Activated CD8-positive, alpha-beta memory T cell treated with anti-CD3 and anti-CD28 coated beads, Interleukin-2, amount 50 U/mL, for 24 hours (primary cell): ENCODE measurements around the gene DMRTC1.
"Not testable (repeated sequence)": the region's sequence is repeated elsewhere in the genome, so short reads cannot be mapped to it uniquely, and the experiment has no call there.

Source experiments
- DNase-seq: peaks from one replicate; pipeline ENCODE4 v3.0.0-alpha.2; 2020; ENCODE audit errors: extremely low read depth

Gene DMRTC1, protein sequence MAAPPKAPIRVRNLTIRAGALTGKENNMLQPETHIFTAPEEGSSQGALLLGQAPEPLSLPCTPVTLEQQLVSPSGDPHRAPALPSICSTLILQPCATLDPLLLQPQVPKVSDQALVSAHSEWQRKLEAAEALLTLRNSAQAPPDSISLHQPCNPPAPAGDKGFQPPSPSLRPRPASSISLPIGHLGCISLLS

DNA sequence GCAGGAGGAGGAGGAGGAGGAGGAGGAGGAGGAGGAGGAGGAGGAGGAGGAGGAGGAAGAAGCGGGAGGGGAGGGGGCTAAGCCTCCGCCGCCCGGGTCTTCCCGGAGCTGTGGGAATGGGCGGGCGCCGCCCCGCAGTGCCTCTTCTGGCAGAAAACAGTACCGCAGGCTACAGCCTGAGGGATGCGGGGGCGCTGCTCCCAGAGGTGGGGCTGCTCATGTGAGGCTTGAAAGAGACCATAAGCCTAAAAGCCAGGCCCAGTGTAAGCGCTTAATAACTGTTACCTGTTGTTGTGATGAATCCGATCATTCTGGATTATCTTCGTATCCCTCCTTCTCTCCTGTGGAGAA is at the start of gene DMRTC1:
DMRTC1 (minus strand) TSS at position 19 of the 351 bp plus-strand sequence. CDS start 68,143 bp downstream, outside the sequence.
- not testable (repeated sequence) for DNase-seq

GRCh38 chrX:72980894-72981469 is 37.3 kb upstream of the DMRTC1 start:
- not testable (repeated sequence) for DNase-seq

- DNase-seq, result not testable (repeated sequence)
Observed at GRCh38 chrX:72974885-72975284, 31.2 kb upstream of the DMRTC1 start.

- DNase-seq, result not testable (repeated sequence)
Observed at GRCh38 chrX:72971859-72972258, 28.2 kb upstream of the DMRTC1 start.

GRCh38 chrX:72959971-72960370 is 16.3 kb upstream of the DMRTC1 start:
- DNase-seq, result not testable (repeated sequence)

DNA sequence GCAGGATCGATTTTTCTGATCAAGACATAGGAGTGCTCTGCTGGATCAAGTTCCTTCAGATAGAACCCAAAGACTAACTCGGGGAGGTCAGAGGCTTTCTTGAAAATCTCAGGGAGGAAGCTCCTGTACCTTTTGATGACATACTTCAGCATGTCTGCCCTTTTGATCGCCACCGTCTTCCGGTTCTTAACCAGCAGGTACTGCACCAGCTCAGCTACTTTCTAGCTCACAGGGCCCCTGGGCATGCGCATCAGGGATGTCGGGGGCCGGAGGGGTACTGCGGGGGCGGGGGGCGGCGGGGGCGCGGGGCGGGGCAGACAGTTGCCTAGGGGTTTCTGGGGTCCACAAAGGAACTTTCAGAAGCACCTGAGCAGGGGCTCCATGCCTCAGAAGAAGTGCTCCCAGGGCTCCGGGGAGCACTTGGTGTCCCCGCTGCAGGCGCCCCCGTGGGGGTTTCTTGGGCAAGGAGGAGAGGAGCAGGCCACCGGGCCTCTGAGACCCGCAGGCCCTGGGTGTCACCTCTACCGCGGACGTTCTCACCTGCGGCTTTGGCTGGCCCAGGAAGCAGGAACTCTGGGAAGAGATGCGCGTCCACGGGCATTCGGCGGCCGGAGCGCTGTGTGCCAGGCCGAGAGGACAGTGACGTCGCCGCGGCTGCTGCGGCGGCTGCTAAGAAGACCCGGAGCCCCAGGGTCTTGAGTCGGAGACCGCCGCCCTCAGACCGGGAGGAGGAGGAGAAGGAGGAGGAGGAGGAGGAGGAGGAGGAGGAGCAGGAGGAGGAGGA is 410 bp downstream of the DMRTC1 start:
- DNase-seq, result not testable (repeated sequence)

DNA sequence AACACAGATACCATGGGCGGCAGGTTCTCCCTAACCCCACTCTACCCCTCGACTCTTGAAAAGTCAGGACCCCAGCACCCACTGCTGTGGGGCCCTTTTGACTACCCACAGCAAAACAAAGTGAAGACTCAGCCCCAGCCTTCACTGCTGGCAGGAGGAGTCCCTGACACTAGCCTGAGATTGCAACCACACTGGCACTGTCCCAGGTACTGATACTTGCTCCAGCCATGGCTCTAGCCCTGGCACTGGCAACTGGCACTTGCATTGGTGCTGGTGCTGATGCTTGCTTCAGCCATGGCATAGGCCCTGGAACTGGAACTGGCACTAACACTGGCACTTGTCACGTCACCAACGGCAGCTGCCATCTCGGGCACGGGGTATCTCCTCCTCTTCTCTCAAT is 1.4 kb downstream of the DMRTC1 start:
- DNase-seq, result not testable (repeated sequence)

DNA sequence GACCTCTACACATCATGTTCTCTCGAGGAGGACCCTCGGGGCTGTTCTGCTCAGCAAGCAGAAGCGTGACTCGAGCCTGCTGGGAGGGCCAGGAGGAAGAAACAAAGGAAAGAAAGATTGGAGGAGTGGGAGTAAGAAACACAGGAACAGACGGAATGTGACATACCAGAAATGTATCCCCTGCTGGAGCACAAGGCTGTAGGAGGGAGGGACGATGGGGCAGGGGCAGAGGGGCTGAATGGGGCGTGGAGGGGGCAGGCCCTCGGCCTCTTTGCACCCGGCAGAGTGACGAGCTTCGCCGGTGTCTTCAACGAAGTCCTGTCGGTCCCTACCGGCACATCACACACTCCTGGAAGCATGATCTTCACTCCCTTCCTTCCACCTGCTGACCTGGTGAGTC is 5.7 kb downstream of the DMRTC1 start, which contains the start of gene FAM236A:
FAM236A (plus strand) TSS at position 301 of the 400 bp plus-strand sequence; CDS start at position 358, 57 bp downstream.
- not testable (repeated sequence) for DNase-seq

DNA sequence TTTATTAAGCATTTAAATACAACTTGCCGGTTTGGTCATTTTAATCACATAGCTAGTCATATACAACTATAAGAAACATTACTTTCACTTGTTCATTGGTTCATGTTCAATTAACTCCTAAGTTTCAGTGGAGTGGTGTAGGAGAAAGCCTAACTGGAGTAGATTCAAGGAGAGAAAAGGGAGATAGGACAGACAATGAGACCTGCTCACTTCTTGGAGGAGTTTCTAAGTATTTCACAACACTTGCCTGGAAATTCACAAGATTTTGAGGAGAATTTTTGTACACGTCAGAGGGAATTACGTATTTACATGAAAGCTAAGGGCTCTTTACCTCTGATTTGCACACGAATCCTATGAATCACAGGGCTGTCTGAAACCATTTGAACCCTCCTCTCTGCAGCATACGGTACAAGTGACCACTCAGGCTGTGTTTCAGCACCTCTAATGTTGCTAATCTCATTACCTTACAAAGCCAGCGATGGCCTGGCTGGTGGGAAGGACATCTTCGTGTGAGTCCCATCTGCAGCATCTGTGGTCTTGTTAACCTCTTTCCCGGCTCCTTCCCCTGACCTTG is 6.7 kb downstream of the DMRTC1 start:
- not testable (repeated sequence) for DNase-seq

GRCh38 chrX:72936455-72936854 is 7.2 kb downstream of the DMRTC1 start:
- DNase-seq, result not testable (repeated sequence)

DNA sequence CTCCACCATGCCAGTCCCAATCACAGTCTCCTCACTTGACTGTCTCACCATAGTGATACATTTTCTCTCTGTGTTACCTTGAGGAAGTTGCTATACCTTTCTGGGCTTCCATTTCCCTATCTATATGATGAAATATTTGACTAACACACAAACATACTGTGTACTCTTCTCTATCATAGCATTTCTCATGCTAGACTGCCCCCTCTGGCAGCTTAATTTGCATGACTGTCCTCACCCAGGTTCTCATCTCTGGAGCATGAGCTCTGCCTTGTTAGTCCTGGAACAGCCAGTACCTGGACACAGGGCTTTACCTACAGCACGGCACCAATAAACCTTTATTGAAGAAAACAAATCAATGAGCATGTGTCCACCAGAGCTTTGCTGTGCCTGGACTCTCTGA is 11.4 kb downstream of the DMRTC1 start:
- not testable (repeated sequence) for DNase-seq

- not testable (repeated sequence) for DNase-seq
Observed at GRCh38 chrX:72916096-72916495, 27.5 kb downstream of the DMRTC1 start.

DNA sequence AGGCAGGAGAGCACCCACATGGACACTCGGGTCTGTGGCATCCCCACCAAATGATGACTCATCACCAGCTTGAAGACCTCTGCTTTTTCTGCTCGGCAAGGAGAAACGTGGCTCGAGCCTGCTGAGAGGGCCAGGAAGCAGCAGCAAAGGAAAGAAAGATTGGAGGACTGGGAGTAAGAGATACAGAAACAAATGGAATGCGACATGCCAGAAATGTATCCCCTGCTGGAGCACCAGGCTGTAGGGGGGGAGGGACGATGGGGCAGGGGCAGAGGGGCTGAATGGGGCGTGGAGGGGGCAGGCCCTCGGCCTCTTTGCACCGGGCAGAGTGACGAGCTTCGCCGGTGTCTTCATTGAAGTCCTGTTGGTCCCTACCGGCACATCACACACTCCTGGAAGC is 31.3 kb downstream of the DMRTC1 start, which contains the start of gene FAM236C:
FAM236C (plus strand) TSS at position 301 of the 400 bp plus-strand sequence. CDS start 100 bp downstream, outside the sequence.
- not testable (repeated sequence) for DNase-seq

GRCh38 chrX:72889740-72890139 is 53.9 kb downstream of the DMRTC1 start:
- not testable (repeated sequence) for DNase-seq

DNA sequence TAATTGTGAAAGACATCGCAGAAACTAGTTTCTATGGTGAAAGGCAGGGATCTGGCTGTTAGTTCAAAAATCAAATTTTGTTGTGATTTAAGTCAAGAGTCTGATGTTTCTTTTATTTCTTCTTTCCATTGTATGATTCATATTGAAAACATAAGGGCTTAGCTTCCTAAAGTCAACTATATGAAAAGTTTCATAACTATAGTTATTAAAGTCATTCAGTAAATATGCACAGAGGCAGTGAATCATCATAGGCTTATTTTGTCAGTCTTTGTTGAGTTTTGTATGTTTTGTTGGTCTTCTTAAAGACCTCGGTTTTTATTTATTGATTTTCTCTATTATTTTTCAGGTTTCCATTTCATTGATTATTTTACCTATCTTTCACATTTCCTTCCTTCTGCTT is 60.7 kb downstream of the DMRTC1 start:
- not testable (repeated sequence) for DNase-seq

- not testable (repeated sequence) for DNase-seq
Observed at GRCh38 chrX:72837532-72837931, 106.1 kb downstream of the DMRTC1 start.

DNA sequence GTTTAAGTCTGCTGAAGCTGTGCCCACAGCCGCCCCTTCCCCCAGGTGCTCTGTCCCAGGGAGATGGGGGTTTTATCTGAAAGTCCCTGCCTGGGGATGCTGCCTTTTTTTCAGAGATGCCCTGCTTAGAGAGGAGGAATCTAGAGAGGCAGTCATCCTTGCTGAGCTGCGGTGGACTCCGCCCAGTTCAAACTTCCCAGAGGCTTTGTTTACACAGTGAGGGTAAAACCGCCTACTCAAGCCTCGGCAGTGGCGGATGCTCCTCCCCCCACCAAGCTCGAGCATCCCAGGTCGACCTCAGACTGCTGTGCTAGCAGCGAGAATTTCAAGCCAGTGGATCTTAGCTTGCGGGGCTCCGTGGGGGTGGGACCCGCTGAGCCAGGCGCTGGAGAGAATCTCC is 112.9 kb downstream of the DMRTC1 start:
- DNase-seq, result not testable (repeated sequence)
